ENCODE measurements around the gene SIVA1.

DNA sequence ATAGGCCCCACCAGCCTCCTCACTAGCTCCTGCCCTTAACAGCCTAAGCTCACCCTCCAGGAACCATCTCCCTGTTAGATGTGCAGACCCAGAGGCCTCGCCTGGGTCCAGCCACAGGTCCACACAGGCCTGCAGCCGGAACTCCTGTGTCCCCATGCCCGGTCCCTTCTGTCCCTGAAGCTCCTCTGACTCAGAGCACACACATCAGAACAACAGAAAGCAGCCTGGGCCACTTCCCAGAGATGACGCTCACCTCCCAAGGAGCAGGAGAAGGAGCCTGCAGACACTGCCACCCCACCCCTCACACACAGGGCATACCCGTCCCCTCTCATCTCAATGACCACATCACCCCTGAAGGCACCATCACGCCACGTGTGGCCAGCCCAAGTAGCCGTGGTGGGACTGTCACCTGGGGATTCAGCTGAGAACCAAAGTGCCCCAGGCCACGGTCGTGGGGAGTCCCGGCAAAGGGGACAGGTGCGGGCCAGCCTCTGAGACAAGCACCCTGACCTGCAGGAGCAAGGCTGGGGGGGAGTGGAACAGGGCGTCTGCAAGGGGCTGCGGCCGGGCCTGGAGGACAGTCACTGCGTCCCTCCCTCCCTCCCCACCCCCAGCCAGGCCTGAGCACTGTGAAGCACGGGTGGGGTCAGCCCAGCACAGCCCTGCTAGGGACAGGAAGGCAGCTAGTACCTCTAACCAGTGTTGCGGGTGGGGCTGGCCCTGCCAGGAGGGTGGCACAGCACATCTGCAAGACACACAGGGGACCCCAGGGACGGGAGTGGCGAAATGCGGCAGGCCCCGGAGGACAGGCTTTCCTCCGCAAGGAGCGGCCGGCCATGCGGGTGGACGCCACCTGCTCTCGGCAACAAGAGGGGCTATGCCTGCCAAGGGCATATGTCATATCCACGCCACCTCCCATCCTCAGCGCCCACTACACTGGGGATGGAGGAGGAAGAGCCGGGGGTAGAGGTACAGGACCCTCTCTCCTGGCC lies 37.1 kb downstream of the SIVA1 start:
- TF ChIP-seq, protein P1, sequence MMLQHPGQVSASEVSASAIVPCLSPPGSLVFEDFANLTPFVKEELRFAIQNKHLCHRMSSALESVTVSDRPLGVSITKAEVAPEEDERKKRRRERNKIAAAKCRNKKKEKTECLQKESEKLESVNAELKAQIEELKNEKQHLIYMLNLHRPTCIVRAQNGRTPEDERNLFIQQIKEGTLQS (IDR thresholded peaks at IDR 0.05; ENCODE audit: insufficient read depth, low read depth, low read length) = no peak
- TF ChIP-seq TBP (IDR thresholded peaks at IDR 0.05; ENCODE audit: low read depth, low read length) = no peak
